Adrenal gland (tissue), 12 donors: ENCODE results near the gene DUSP1. TPM values are rescaled to one million over a fixed set of nuclear protein-coding genes. Genes with fewer than 3 reads are reported as not detected.

Experiments
- DNase-seq, 7 donors: peaks; one replicate each; pipeline ENCODE4 v3.0.0-alpha.2; 2019 to 2020
- H3K27ac ChIP-seq, 5 donors: fragments of 200-600 bp; sonication (generic) in 4 of 5; 1 replicate in 3 of 5; 2 replicates in 2 of 5; pipeline versions ENCODE4 v1.5.1 to v1.8.0; 2016 to 2020; ENCODE audit warnings: mild to moderate bottlenecking in 1 of 5
- H3K27me3 ChIP-seq: fragments of 200-600 bp; 2 replicates; pipeline ENCODE4 v1.8.0; 2021
- H3K36me3 ChIP-seq, 2 donors: fragments of 200-600 bp; replicated peaks in 1 of 2; 1 replicate in 1 of 2; 2 replicates in 1 of 2; pipeline versions ENCODE4 v1.5.1 to v1.8.0; 2018 to 2022
- H3K4me1 ChIP-seq, 2 donors: fragments of 200-600 bp; replicated peaks in 1 of 2; 1 replicate in 1 of 2; 2 replicates in 1 of 2; pipeline versions ENCODE4 v1.5.1 to v1.8.0; 2018 to 2021
- H3K4me3 ChIP-seq, 4 donors: fragments of 200-600 bp; sonication (generic) in 3 of 4; one replicate each; pipeline ENCODE4 v1.5.1; 2016 to 2018
- H3K9me3 ChIP-seq, 3 donors: fragments of 200-600 bp; sonication (generic) in 1 of 3; replicated peaks in 1 of 3; 1 replicate in 2 of 3; 2 replicates in 1 of 3; pipeline versions ENCODE4 v1.5.1 to v1.8.0; 2016 to 2021
- POLR2A ChIP-seq, 2 donors: fragments of 450-650 bp; IDR thresholded peaks; one replicate each; pipeline ENCODE4 v1.6.1; 2017; ENCODE audit warnings: antibody characterized with exemption in 2 of 2, mild to moderate bottlenecking in 2 of 2, moderate library complexity in 1 of 2
- WGBS, 4 donors: extraction: QIAGEN DNeasy Blood & Tissue Kit in 2 of 4; methylation state at CpG; one replicate each; pipeline versions ENCODE4 v1.1.5 to v1.1.7; 2013 to 2017; 5-methylcytosine and 5-hydroxymethylcytosine counted together
- intact Hi-C, 2 donors: fragments of 100-400 bp; cut with DNase I; formaldehyde crosslinking; loops; one replicate each; pipeline versions ENCODE4 v1.14.1 to v1.15.0; 2022 to 2023
- polyA plus RNA-seq, 3 donors: library from polyadenylated mRNA; stranded (reverse); fragments of 200-250 nt in 2 of 3; fragments of 350-450 nt in 1 of 3; fragmentation: Illumina TruSeq in 1 of 3; extraction: RNeasy Lipid Tissue Mini Kit (QIAGEN cat#74804) in 1 of 3; gene quantifications; one replicate each; pipeline ENCODE4 v1.2.3, GENCODE V29; 2013 to 2014
- total RNA-seq, 9 donors: library from RNA; depleted of rRNA in 4 of 9; stranded (reverse); fragments of >200 nt in 4 of 9; fragments of 120-200 nt in 1 of 9; fragmentation: NEBNext Ultra II Directional in 1 of 9; extraction: Animal tissue kit (Norgen Biotek cat#: 25700) in 1 of 9; gene quantifications; one replicate each; pipeline versions ENCODE4 v1.1.0 to v1.2.4, GENCODE V29; 2013 to 2023
- TF ChIP-seq, protein P1 (sequence below), 6 experiments: fragments of 450-650 bp in 4 of 6; fragments of 200-600 bp in 2 of 6; sonication (generic) in 1 of 6; IDR thresholded peaks; 1 replicate in 5 of 6; 2 replicates in 1 of 6; pipeline versions ENCODE4 v1.5.1 to v1.8.0; 2016 to 2021; ENCODE audit warnings: antibody characterized with exemption in 6 of 6, mild to moderate bottlenecking in 2 of 6, moderate library complexity in 1 of 6
- donor health status: healthy with polysubstance abuse.
- donor health status: Bipolar disorder and iron deficiency.
- donor health status: DM: yes; HTN: yes; CAD: no.
- donor health status: DM: no; HTN: no; CAD: no.
- donor health status: DM: no; HTN: no; CAD: no.
- donor health status: DM: yes; HTN: yes; CAD: no.

Gene DUSP1
- total and polyA plus RNA-seq, 12 donors: 59.5 to 603 (median 260) TPM

DNA sequence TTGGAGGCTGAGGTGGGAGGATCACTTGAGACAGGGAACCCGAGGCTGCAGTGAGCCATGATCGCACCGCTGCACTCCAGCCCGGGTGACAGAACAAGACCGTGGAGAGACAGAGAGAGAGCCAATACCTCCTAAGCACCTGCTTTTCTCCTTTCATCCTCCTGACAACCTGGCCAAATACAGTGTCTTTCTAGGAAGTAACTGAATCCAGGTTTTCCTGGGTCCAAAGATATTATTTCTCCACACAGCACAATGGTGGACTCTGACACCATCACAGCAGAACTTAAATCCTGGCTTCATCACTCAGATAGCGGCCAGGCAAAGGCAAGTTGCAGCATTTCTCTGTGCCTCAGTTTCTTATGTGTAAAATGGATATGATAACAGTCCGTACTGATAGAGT is 21.9 kb downstream of the DUSP1 start:
- Histone ChIP-seq H3K9me3 (no peaks in the 10 kb centered on the region), H3K4me3 (no peak overlapping the region), H3K4me1 (no peaks in the 10 kb centered on the region), H3K36me3 (no peaks in the 10 kb centered on the region), H3K27ac (peak overlapping the region in 4 of 5 donors; percentile 18 to 90 (median 41)), H3K27me3 (no peaks in the 10 kb centered on the region)
- intact Hi-C loops: no loop called here
- 91 to 95% (median 93%) methylated on average over 7 of the region's 7 CpGs for WGBS, 4 donors
- peak in 1 of 7 donors; percentile 9 for DNase-seq
- no peak for TF ChIP-seq POLR2A (IDR thresholded peaks at IDR 0.05)
- TF ChIP-seq, protein P1, sequence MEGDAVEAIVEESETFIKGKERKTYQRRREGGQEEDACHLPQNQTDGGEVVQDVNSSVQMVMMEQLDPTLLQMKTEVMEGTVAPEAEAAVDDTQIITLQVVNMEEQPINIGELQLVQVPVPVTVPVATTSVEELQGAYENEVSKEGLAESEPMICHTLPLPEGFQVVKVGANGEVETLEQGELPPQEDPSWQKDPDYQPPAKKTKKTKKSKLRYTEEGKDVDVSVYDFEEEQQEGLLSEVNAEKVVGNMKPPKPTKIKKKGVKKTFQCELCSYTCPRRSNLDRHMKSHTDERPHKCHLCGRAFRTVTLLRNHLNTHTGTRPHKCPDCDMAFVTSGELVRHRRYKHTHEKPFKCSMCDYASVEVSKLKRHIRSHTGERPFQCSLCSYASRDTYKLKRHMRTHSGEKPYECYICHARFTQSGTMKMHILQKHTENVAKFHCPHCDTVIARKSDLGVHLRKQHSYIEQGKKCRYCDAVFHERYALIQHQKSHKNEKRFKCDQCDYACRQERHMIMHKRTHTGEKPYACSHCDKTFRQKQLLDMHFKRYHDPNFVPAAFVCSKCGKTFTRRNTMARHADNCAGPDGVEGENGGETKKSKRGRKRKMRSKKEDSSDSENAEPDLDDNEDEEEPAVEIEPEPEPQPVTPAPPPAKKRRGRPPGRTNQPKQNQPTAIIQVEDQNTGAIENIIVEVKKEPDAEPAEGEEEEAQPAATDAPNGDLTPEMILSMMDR (IDR thresholded peaks at IDR 0.05): no peak

DNA sequence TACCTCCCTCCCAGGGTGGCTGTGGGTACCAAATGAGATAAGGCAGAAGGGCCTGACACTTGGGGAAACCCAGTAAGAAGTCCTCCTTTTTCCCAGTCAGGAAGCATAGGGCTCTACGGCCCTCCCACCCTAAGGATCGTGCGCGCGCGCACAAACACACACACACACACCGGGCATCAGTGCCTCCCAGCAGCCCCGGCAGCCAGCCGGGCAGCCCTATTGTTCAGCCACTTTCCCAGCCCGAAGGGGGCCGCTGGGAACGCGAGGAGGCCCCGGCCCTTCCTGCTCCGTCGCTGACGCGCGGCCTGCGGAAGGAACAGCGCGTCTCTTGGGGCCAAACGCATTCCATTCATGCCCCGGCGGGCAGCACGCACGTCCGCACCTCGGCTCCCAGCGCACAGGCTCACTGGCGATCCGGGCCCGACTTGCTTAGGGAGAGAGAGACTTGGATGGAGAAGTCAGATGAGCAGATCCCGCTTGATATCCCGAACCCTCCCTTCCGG is 22.6 kb downstream of the DUSP1 start:
- Histone ChIP-seq H3K4me3 (no peak overlapping the region), H3K27me3 (no peaks in the 10 kb centered on the region), H3K36me3 (no peaks in the 10 kb centered on the region), H3K27ac (peak overlapping the region in 4 of 5 donors; percentile 18 to 90 (median 41)), H3K4me1 (no peaks in the 10 kb centered on the region), H3K9me3 (no peaks in the 10 kb centered on the region)
- TF ChIP-seq POLR2A (IDR thresholded peaks at IDR 0.05): no peak
- TF ChIP-seq, protein P1 (IDR thresholded peaks at IDR 0.05): no peak
- 49 to 68% (median 62%) methylated on average over 17 to 36 of the region's 36 CpGs for WGBS, 4 donors
- intact Hi-C loops: no loop called here
- DNase-seq: peak in 5 of 7 donors; percentile 52 to 82 (median 64)

DNA sequence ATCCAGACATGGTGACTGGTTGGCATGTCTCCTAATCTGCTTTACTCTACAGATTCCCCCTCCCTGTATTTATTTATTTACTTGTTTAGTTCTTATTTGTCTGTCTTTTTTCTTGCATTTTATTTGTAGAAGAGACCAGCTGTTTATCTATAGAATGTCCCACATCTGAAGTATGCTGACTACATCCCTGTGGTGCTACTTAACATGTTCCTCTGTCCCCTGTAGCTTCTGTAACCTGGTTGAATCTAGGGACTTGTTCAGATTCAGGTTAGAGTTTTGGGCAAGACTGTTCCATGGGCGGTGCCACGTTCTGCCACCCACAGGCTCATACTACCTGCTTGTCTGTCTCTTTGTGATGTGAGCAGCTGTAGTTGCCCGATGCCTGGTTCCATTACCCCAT is 23.5 kb downstream of the DUSP1 start:
- Histone ChIP-seq H3K4me1 (no peaks in the 10 kb centered on the region), H3K36me3 (no peaks in the 10 kb centered on the region), H3K27ac (peak overlapping the region in 1 of 5 donors; percentile 90), H3K4me3 (no peak overlapping the region), H3K9me3 (no peaks in the 10 kb centered on the region), H3K27me3 (no peaks in the 10 kb centered on the region)
- no peak for DNase-seq
- TF ChIP-seq POLR2A (IDR thresholded peaks at IDR 0.05): no peak
- TF ChIP-seq, protein P1 (IDR thresholded peaks at IDR 0.05): no peak
- WGBS, 4 donors: 53 to 62% (median 61%) methylated on average over 3 of the region's 3 CpGs
- intact Hi-C loops: no loop called here

DNA sequence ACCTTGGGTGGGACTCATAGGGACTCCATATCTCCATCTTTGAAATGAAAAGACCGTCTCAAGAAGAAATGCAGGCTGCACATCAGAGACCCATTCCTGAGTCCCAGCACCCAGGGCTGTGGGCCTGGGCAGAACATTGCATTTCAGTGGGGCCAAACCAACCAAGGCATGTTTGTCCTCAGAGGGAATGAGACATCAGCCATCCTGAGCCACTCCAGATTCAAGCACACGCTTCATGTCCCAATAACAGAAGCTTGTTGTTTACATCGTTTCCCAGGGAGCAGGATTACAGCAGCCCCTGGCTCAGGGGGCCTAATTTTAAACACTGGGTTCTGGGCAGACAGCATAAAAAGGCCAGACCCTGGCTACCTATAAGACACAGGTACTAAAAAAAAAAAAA is 24.3 kb downstream of the DUSP1 start:
- DNase-seq: no peak
- WGBS, 4 donors: 92 to 96% (median 94%) methylated on average over 3 of the region's 3 CpGs
- Histone ChIP-seq H3K27ac (no peak overlapping the region), H3K9me3 (no peaks in the 10 kb centered on the region), H3K4me3 (no peak overlapping the region), H3K36me3 (no peaks in the 10 kb centered on the region), H3K27me3 (no peaks in the 10 kb centered on the region), H3K4me1 (no peaks in the 10 kb centered on the region)
- TF ChIP-seq POLR2A (IDR thresholded peaks at IDR 0.05): no peak
- TF ChIP-seq, protein P1 (IDR thresholded peaks at IDR 0.05): no peak
- intact Hi-C loops: no loop called here
